GM21360 (cell line): ENCODE measurements around the gene OPRD1.
"Not testable (repeated sequence)": the region's sequence is repeated elsewhere in the genome, so short reads cannot be mapped to it uniquely, and the experiment has no call there.

Experiments used
- ATAC-seq: cut with Tn5 transposase; IDR thresholded peaks from one replicate; pipeline ENCODE4 v1.9.1; 2021; ENCODE audit warnings: mild to moderate bottlenecking, moderate library complexity; ENCODE audit not compliant: unreplicated experiment

OPRD1 gene

DNA sequence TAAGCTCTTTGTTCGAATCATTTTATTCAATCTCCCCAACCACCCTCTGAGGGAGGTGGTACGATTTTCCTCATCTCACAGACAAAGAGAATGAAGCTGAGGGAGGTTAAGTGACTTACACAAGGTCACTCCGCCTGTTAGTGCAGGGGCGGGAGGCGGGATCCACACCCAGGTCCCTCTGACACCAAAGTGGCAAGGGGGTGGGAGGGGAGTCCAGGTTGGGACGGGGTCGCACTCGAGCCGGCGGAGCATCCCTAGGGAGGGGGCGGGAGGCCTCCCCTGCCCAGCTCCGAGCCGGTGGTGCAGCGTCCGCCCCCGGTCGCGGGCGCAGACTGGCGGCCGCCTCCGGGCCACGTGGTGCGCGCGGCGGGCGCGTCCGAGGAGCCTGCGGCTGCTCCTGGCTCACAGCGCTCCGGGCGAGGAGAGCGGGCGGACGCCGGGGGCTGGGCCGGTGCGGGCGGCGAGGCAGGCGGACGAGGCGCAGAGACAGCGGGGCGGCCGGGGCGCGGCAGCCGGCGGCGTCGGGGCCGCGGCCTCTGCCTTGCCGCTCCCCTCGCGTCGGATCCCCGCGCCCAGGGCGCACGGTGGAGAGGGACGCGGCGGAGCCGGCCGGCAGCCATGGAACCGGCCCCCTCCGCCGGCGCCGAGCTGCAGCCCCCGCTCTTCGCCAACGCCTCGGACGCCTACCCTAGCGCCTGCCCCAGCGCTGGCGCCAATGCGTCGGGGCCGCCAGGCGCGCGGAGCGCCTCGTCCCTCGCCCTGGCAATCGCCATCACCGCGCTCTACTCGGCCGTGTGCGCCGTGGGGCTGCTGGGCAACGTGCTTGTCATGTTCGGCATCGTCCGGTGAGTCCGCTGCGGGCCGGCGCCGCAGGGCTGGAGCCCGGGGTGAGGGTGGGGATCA lies at the start of gene OPRD1:
TSS of gene OPRD1 (plus strand) at position 405 of the 903 bp plus-strand sequence. CDS start at position 619, 214 bp downstream.
- ATAC-seq = no peak

DNA sequence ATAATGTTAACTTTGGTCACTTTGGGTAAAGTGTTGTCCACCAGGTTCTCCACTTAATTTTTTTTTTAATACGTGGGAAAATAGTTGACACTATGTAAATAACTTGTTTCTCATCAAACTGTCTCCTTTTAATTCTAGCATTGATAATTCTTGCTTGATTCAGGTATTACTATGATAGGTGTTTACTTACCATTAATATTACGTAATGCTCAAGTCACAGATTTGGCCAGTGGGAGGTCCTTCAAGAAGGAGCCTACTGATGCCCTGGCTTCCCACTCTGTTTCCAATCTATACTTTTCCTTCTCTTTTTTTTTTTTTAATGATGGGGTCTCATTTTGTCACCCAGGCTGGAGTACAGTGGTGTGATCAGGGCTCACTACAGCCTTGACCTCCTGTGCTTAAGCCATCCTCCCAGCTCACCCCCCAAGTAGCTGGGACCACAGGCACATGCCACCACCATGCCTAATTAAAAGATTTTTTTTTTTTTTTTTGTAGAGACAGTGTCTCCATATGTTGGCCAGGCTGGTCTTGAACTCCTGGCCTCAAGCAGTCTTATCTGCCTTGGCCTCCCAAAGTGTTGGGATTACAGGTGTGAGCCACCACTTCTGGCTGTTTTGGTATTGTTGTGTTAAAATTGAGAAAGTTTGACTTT lies 45.3 kb upstream of the OPRD1 start:
- ATAC-seq = no peak

DNA sequence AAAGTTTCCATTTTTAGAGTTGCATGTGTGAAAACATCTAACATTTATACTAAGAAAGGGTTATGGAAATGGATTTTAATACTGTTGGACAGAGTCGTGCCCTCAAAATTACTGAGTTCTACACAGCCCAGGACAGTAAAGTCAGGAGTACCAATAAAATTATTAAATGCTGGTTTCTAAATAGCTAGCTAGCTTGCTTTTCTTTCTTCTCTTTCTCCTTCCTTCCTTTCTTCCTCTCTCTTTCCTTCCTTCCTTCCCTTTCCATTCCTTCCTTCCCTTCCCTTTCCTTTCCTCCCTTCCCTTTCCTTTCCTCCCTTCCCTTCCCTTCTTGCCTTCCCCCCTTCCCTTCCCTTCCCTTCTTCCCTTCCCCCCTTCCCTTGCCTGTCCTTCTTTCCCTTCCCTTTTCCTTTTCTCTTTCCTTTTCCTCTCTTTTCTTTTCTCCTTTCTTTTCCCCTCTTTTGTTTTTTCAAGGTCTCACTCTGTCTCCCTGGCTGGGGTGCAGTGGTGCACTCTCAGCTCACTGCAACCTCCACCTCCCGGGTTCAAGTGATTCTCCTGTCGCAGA lies 41.3 kb upstream of the OPRD1 start:
- ATAC-seq = no peak

DNA sequence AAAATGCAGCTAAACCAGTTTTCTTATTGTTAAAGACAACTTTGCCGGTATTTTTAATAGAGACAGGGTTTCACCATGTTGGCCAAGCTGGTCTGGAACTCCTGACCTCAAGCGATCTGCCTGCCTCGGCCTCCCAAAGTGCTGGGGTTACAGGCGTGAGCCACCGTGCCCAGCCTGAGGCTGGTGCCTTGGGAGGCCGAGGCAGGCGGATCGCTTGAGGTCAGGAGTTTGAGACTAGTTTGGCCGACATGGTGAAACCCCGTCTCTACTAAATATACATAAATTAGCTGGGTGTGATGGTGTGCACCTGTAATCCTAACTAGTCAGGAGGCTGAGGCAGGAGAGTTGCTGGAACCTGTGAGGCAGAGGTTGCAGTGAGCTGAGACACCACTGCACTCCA lies 40.0 kb upstream of the OPRD1 start:
- not testable (repeated sequence) for ATAC-seq

DNA sequence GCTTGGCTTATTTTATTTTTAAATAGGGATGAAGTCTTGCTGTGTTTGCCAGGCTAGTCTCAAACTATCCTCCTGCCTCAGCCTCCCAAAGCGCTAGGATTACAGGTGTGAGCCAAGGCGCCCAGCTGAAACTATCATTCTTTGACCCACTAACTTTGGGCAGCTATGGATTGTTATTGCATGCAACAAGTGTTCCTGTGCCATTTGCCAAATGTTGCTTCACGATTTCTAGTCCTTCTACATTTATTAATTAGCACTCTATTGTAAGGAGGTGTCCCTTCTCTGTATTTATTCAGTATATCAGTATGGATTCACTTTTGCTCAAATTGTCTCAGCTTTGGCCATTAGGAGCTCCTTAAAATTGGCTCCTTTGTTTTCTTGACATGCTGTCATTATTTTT lies 38.9 kb upstream of the OPRD1 start:
- ATAC-seq = no peak

DNA sequence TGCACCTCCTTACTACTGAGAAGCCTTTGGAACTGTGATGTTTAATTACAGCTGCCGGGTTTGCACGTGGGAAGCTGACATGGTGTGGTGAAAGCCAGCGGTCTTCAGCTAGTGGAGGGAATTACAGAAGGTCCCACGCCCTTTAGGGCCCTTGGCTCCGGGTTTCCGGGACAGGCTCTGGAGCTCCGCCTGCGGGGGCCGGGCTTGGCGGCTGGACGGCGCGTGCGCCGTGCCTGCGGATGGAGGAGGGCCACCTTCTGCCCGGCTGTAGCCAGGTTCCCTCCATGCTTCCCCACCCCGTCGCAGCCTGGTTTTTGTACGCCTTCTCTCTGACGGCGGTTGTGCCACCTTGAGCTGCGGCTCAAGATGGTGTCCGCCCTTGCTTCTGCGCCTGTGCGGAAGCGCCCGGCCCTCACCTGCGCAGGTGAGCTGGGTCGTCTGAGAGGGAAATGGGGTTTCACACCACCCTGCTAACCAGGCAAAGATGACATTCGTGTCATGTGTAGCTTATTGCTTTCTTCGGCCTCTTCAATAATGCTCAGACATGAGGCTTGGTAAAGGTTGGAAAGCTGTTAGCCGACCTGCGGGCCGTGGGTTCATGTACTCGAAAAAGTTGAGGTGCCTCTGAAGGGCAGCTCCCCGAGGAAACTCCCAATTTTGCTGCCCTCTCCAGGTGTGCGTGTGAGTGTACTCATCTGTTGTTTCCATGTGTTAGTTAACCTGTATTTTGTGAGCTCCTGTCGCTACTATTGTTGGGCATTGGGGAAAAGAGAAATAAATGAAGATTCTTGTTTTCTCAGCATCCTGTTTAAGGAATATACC lies 36.6 kb upstream of the OPRD1 start:
- no peak for ATAC-seq

DNA sequence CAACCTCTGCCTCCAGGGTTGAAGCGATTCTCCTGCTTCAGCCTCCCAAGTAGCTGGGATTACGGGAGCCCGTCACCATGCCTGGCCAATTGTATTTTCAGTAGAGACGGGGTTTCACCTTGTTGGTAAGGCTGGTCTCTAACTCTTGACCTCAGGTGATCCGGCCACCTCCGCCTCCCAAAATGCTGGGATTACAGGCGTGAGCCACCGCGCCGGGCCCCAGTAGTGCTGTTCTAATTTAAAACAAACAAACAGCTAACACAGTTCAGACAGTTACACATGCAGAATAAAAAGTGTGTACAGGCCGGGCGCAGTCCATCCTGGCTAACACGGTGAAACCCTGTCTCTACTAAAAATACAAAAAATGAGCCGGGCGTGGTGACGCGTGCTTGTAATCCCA lies 35.6 kb upstream of the OPRD1 start:
- ATAC-seq = no peak

DNA sequence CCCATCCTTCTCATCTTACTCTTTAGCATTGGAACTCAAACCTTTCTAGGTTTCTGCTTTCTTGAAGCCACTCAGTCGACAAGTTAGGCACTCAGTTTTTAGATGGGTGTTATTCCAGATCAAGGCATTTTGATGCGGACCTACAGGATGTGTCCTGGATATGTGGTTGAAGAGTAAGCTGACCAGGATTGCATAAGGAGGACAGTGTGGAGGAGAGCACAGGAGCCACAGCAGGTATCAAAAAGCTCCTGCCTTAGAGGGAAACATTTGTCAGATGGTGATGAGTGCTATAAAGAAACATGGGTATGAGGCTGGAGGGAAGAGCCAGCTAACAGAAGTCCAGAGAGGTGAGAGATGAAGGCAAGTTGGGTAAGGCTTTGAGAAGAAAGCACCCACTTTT lies 33.9 kb upstream of the OPRD1 start:
- no peak for ATAC-seq

DNA sequence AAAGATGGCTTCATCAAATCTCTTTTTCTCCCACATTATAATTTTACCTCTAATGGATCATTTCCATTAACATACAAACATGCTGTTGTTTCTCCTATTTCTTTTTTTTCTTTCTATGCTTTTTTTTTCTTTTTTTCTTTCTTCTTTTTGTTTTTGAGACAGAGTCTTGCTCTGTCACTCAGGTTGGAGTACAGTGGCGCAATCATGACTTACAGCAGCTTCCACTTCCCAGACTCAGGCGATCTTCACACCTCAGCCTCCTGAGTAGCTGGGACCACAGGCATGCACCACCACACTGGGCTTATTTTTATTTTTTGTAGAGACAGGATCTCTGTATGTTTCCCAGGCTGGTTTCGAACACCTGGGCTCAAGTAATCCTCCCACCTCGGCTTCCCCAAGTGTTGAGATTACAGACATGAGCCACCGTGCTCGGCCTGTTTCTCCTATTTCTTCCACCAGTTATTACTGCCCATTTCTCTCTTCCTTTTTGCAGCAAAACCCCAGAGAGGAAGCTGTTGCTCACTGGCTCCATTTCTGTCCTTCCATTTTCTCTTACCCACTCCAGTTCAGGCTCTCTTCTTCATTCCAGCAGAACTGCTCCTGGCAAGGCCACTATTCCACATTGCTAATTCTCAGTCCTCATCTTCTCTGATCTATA lies 32.1 kb upstream of the OPRD1 start:
- no peak for ATAC-seq

DNA sequence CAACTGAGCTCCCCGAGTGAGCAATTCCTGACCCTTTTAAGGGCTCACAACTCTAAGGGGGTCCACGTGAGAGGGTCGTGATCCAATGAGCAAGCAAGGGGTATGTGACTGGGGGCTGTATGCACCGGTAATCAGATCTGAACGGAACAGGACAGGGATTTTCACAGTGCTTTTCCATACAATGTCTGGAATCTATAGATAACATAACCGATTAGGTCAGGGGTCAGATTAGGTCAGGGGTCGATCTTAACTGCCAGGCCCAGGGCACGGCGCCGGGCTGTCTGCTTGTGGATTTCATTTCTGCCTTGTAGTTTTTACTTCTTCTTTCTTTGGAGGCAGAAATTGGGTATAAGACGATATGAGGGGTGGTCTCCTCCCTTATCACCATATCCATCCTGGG lies 30.7 kb upstream of the OPRD1 start:
- no peak for ATAC-seq

DNA sequence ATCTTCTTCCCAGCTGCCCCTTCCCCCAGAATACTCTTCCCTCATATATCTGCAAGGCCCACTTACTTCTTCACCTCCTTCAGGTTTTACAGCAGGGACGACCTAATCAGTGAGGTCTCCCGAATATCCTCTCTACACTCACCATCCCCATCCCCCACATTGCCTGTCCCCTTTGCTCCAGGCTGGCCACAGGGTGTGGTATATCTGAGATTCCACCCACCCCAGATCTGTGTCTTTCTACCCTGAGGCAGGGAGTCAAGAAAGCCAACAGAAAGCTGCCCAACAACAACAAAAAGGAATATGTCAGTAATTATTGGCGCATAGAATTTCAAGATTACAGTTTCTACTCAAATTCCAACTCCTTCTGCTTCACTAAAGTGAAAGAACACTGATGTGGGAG lies 30.0 kb upstream of the OPRD1 start:
- no peak for ATAC-seq

DNA sequence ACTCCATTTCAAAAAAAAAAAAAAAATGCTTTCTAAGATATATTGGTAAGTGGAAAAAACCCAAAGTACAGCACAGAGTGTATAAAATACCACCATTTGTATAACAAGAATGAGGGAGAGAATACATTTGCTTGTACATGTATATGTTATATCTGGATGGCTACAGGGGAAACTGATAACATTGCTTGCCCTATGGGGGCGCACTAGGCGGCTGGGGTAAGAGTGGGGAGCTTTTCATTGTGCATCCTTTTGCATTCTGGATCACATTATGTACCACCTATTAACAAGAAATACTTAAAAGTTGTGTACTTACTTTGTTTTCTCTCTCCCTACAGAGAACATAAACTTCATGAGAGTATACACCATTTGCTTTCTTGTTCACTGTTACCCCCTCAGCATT lies 28.6 kb upstream of the OPRD1 start:
- no peak for ATAC-seq

DNA sequence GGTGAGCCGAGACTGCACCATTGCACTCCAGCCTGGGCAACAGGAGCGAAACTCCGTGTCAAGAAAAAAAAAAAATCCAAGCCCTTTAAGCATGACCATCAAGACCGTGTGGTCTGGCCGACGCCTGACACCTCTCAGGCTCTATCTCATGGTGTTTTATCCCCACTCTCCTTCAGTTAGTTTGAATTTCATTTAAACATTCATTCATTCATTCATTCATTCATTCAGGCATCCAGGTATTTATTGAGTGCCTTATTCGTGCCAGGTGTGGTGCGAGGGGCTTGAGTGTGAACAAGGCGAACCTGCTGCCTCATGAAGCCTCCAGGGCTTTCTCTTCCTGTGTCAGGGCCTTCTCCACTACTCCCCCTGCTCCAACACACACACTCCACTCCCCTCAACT lies 22.6 kb upstream of the OPRD1 start:
- no peak for ATAC-seq

DNA sequence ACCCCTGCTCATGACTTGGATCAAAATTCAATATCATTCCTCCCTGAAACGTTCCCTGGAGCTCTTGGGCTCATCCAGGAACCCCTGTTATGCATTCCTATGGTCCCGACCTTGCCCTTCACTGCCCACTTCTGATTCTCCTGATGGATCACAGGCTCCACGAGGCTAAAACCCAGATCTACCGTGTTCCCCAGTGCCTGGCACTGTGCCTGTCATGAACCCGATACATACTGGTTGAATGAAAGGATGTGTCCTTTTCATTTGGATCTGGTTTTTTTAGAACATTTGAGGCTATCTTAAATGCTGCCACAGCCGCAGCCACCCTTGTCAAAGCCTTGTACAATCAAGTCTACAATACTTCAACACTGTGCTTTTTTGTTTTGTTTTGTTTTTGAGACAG lies 22.2 kb upstream of the OPRD1 start:
- ATAC-seq = no peak

DNA sequence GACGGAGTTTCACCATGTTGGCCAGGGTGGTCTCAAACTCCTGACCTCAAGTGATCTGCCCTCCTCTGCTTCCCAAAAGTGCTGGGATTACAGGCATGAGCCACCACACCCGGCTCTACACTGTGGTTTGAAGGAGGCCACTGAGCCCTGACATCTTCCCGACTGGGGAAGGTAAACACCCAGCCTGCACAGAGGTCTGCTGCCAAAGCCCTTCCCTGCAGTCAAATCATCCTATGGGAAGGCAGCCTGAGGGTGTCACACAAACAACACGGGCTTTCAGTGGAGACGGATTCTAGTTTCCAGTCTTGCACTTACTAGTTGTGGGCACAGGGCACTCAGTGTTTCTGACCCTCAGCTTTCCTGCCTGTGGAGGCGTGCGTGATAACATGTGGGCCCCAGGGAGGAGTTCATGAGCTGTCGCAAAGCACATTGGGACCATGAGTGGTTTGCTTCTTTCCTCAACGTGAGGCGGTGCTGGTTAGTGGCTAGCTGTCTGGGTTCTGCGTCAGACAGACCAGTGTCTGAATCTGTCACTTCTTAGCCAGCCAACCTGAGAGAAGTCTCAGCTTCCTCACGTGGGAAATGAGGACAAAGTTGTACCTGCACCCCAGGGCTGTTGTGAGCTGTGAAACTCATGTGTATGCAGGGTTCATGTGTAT lies 21.5 kb upstream of the OPRD1 start:
- ATAC-seq = no peak

DNA sequence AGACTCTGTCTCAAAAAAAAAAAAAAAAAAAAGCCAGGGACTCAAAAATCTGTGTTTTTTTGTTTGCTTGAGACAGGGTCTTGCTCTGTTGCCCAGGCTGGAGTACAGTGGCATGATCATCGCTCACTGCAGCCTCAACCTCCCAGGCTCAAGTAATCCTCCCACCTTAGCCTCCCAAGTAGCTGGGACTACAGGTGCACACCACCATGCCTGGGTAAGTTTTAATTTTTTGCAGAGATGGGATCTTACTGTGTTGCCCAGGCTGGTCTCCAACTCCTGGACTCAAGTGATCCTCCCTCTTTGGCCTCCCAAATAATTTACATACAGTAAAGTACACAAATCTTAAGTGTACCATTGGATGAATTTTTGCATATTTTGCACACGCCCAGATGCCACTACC lies 20.0 kb upstream of the OPRD1 start:
- ATAC-seq = not testable (repeated sequence)

DNA sequence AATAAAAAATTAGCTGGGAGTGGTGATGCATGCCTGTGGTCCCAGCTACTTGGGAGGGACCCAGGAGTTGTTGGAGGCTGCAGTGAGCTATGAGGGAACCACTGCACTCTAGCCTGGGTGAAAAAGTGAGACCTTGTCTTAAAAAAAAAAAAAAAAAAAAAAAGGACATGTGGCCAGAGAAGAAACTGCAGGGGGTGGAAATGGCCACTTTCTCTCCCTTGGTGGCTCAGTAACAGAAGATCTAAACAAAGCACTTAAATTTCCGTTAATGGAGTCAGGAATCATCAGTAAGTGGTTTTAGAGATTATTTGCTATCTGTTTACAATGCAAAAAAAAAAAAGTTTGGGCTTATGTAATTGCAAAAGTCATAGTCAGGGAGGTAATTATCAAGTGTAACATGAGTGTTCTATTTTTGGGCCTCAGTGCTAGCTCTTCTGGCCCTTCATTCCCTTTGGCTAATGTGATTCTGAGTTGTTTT lies 19.3 kb upstream of the OPRD1 start:
- ATAC-seq = no peak

DNA sequence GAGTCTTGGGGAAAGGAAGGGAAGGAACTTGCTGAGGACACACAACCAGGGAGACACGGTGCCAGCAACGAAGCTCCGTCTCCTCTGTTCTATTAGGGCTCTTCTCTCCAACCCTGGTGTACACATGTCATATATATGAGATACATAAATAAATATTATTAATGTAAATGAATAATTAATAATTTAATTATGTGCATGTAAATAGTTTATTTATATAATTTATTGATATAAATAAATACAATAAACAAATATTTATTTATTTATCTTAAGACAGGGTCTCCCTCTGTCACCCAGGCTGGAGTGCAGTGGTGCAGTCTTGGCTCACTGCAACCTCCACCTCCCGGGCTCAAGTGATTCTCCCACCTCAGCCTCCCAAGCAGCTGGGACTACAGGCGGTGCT lies 17.4 kb upstream of the OPRD1 start:
- ATAC-seq = not testable (repeated sequence)

DNA sequence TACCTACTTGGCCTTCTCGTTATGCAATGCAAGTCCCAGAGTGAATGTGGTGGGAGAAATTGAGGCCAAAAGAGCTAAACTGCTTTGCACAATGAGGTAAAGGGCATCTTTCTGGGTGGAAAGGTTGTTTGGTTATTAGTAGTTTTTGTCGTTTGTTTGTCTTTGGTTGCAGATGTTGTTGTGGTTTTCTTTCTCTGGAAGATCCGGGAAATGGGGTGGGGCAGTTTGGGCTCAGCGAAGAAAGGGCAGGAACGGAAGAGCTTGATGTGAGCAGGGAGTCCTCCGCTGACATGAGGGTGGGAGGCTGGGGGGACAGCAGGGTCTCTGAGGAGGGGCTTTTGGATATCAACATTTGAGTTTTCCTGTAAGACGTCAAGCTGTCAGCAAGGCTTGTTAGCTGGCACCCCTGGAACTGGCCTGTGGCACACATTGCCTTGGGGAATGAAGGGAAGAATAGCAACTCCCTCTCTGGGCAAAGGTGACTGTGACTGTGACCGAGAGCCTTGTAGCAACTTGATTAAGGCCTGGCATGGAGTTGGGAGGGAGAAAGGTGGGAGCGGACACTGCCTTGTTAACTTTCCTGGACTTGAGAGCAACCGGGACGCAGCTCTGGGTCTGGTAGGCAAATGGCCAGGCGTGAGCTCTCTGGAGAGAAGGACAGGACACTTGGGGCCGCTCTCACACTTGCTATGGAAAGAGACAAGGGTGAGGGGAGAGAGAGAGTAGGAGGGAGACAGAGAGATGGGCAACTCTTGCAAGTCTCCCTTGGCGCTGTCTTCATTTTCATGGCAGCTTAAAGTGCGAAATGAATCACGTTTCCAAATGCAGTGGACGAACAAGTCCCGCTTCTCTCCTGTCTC lies 15.4 kb upstream of the OPRD1 start:
- no peak for ATAC-seq
